ENCODE measurements around the gene MTPN.

- TF ChIP-seq CTCF (IDR thresholded peaks at IDR 0.05) (no peak), EP300 (IDR thresholded peaks at IDR 0.05) (no peak)
These were observed 35.1 kb upstream of the MTPN start for GRCh38 chr7:136012238-136012637.
